GM23338 (cell line): ENCODE results near the gene BYSL.

ENCODE experiments used
- CREB1 ChIP-seq: fragments of 250-450 bp; sonication (Bioruptor Pico); IDR thresholded peaks from 2 replicates; pipeline ENCODE4 v1.5.0; 2020; ENCODE audit warnings: low read depth, mild to moderate bottlenecking, moderate library complexity
- EZH2 ChIP-seq: fragments of 200-600 bp; sonication (generic); IDR thresholded peaks from one replicate; pipeline ENCODE4 v1.8.0; 2017; ENCODE audit warnings: antibody characterized with exemption, mild to moderate bottlenecking, low read depth; ENCODE audit not compliant: unreplicated experiment
- POLR2AphosphoS5 ChIP-seq: IDR thresholded peaks from 2 replicates; pipeline ENCODE4 v1.6.1; 2016; ENCODE audit warnings: antibody characterized with exemption, low read depth

DNA sequence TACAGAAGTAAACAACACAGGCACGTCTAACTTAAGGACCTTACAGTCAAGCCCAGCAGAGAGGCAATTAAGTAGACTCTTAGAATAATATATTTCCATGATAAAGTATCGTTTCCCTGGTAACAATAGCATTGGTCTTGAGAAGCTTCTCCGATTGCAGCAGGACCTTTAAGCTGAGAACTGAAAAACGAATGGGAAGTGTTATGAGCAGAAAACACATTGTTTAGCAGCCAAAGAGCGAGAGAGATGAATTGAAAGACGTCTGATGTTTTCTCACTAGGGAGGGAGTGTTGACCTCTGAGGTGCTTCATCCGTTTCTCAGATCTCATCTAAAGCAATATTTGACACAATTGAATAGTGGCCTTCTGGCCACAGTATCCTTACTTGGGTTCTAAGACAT, 855 bp downstream of the BYSL start:
- TF ChIP-seq EZH2: no peak
- TF ChIP-seq POLR2AphosphoS5: no peak
- TF ChIP-seq CREB1 (CRISPR knock-in tag): no peak
